Stimulated activated CD8-positive, alpha-beta memory T cell treated with anti-CD3 and anti-CD28 coated beads, Interleukin-15, amount 100 ng/mL, for 24 hours (primary cell): Measurements from ENCODE around the gene TSPAN7.

Experiments used
- DNase-seq: peaks from one replicate; pipeline ENCODE4 v3.0.0-alpha.2; 2020; ENCODE audit warnings: low read depth

The TSPAN7 gene

DNA sequence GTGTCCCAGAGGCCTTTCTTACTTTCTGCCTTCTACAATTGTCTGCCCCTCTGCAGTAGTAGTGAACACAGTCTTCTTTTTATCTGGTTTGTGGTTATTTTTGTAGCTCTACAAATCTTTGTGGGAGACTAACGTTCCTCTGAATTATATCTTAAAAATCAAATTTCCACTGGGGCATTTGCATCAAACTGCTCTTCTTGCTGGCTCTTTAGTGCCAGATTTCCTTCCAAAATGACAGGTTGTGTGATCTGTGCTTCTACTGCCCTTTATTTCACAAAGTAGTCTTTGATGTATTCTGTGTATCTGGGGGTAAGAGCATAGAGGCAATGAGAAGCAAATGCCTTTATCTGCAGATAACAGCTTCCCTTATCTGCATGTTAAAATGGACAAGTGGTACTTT lies 34.5 kb downstream of the TSPAN7 start:
- DNase-seq, result no peak

DNA sequence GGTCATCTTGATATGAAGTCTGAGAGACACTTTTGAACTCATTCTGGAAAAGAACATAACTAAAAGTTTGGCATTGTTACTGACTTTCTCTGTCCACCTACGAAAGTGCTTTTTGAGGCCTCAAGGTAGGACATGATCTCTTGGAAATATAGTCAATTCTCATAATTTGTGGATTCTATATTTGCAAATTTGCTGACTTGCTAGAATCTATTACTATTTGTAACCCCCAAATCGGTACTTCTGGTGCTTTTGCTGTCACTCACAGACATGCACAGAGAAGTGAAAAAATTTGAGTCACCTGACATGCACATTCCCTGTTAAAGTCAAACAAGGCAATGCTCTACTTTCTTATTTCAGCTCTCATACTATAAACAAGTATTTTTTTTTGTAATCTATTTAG lies 35.6 kb downstream of the TSPAN7 start:
- DNase-seq, result no peak

DNA sequence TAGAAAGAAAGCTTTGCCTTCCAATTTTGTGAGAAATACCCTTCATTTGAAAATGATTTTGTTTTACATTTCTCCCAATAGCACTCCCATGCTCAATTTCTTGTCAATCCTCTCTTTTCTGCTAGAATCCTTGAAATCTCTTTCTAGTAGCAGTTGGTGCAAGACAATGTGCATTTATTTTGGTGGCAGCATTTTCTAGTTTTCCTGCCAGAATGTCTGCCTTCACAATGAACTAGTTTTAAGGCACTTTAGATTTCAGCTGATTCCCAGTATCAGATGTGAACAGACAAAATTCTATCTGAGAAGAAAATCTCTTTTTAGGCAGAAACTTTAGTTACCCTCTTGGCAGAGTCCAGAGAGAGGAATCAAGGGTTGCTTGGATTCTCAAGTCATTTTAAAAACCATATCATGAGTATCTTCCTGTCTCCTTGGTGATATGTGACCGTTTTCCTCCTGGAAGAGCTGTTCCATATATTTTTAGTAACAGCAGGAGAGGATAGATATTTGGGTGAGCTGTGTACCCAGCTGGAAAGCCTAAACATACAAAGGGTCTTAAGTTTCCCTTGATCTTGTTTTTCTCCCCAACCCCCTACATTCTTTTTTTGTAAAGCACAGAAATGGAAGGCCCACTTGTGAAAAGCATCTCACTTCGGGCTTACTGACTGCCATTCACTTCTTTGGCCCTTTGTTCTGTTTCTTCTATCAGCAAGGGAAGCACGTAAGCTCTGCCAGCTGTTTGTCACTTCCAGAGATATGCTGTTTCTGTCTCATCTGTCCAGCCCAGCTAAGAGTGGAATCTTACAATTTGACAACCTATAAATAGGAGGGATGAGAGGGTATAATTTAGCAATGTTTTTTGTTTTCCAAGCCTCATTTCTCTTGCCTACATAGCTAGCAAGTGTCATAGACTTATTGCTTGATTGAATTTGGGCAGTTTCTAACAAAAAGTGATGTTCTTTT lies 38.7 kb downstream of the TSPAN7 start:
- DNase-seq, result no peak

DNA sequence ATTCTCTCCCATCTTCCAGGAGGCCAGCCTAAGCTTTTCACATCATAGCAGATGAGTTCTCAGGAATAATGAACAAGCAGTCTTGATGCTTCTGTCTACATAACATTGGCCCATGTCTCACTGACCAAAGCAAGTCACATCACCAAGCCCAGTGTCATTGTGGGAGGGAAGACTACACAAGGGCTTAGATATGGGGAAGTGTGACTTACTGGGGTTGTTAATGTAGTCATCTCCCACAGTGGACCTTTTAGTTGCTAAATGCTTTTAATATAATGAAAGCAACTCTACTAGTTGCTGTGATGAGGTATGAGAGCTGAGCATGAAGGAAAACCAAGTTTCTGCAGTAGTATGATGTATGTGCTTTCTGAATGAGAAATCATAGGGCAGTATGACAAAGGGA lies 40.5 kb downstream of the TSPAN7 start:
- no peak for DNase-seq

DNA sequence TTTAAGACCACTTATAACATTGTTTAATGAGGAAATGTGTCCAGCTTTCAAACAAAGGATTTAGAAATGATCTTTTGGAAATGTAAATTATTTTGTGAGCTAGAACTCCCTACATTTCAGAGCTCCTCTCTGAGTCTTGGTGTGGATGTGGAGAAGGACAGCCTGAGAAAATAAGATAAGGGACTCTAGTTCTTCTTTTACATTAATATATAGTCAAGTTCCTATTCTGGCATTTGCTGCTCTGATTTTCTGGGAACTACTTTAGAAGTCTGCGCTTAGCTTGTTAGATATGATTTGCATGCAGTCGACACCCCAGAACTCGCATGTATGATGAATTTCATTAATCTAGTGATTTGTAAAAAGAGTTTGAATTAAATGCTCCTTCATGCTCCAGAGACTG lies 45.5 kb downstream of the TSPAN7 start:
- DNase-seq, result no peak

DNA sequence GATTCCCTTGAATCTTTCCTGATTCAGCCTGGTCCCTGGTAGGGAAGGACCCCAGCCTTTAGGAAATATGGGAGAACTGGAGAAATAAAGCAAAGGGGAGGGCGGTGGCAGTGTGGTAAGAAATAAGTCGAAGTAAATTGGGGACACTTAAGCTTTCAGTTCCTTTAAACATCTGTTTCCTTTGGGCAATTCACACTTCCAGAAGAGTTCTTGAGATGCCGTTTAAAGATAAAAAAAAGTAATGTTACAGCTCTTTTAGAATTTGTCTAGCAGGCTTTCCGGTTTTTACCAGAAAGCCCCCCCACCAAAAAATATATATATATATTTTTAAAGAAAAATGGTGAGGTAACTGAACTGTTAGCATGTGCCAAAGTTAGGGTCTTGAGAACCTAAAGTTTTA lies 46.6 kb downstream of the TSPAN7 start:
- DNase-seq, result no peak

DNA sequence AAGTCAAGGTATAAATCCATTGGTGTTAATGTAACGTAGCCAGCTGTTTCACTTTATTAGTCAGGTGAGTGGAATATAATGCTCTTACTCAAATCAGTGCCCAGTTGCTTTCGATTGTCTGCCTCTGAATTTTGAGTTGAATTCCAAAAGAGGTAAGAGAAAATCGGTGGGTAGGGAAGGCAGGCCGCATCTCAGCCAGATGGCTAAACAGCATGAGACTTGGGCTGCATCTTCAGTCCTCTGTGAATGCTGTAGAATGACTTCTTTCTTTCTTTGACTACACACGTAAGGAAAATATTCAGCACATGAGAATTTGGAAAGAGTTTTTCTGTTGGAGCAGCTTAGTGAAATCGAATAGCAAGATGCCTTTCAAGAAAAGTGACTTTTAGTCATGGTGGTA lies 49.5 kb downstream of the TSPAN7 start:
- no peak for DNase-seq

DNA sequence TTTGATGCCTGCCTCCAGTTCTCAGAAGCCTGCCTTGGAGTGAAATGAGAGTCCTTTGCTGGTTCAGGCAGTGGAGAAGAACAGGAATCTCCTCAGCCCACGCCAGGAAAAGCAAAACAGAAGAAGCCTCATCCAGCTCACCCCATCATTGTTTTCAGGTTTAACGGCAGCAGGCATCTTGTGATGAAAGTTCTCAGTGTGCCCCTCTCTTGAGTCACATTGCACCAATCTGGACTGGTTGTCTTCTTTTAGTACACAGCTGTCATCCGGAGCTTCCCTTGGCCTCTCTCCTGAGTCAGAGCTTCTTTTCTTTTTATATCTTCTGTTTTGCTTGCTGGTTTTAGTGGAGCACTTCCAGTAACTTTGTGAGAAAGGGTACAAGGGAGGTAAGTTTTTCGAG lies 50.9 kb downstream of the TSPAN7 start:
- DNase-seq, result no peak

DNA sequence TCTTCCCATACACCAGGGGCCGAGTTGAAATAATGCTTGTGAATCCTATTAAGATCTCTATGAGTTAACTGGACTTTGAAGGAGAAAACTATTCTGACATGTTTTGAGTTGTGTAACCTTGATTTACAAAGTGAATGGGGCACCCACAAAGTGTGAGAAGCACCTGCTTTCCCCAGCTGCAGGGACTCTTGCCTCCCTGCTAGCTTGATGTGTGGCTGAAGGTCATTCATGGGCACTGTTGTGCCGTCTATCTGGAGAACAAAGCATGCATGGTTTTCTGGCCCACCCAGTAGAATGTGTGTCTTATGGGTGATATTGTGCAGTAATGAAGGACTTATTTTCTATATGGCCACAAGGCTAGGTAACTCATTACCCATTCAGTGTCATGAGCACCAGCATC lies 53.1 kb downstream of the TSPAN7 start:
- no peak for DNase-seq

DNA sequence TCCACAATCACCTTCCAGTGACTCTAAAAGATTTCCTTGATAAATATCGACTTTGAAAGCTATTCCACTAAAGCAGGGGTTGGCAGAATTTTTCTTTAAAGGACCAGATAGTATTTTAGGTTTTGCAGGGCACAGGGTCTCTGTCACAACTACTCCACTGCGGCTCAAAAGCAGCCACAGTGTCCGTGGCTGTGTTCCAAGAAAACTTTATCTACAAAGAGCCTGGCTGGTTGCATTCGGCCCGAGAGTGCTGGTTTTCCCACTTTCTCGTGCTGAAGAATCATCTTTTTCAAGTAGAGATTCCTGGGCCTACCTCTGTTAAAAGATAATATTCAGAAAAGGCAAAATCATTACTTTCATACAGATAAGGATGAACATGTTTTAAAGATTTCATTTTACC lies 55.6 kb downstream of the TSPAN7 start:
- DNase-seq, result no peak

DNA sequence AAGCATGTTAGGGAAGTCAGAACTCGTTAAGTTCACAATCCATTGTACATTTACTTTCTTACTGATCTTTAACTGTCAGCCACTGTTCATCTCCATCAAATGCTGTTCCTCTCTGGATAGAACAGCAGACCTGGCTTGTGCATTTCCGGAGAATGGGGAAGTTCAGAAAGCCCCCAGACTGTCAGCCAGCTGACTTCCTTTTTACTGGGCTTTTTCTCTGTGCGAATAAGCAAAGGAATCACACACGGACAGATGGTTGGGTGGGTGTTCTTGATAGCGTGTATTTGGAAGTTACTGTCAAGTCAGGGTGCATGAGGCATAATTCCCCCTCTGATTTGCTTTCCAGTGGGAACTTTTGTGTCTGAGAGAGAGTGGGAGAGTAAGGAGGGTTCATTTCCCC lies 56.8 kb downstream of the TSPAN7 start:
- no peak for DNase-seq

DNA sequence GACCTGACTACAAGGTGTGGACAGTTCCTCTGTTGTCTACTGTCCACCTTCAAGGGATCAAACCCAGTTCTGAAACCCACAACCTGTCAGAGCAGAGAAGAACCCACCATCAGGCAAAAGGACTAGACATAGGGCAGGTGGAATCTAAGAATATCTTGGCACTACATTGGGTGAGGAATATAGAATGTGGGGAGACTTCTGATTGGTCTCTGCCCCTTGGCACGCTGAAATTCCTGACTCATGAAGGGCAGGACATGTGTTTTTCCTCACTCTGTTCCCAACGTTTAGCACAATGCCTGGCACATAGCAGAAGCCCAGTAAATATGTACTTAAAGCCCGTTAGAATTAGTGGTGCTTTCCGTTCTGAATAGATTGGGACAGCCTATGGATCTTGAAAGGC lies 59.3 kb downstream of the TSPAN7 start:
- DNase-seq, result no peak

DNA sequence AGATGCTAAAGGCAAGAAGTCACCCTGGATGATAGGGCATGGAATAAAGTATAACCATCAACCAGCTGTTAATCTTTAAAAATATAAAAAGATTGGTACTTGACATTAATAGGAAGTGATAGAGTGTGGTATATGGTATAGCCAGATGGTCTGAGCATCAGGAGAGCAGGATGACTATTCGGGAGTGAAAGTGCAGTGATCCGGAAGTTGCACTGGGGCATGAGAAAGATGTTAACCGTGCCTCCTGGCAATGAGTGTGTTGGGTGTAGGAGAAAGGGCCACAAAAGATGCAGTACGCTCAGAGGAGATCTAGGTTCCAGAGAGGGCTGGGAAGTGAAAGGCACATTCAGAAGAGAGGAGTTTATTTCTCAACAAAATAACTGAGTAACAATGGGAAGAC lies 65.0 kb downstream of the TSPAN7 start:
- DNase-seq, result no peak

DNA sequence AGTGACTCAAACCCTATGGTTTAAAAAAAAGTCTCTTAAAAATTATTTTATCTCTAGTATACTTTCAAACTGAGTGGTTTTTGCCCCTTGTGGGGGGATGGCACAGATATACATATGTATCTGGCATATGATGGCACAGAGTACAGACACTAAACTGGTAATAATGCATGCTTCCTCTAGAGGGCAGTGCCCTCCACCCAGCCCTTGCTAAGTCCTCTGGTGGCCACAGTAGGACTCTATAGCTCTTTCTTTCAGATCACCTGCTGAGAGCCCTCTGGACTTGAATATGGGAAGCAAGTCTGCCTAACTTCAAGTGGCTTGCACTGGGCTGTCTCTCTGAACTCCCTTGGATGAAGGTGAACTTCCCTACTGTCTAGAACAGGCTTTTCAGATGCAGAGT lies 66.3 kb downstream of the TSPAN7 start:
- no peak for DNase-seq

DNA sequence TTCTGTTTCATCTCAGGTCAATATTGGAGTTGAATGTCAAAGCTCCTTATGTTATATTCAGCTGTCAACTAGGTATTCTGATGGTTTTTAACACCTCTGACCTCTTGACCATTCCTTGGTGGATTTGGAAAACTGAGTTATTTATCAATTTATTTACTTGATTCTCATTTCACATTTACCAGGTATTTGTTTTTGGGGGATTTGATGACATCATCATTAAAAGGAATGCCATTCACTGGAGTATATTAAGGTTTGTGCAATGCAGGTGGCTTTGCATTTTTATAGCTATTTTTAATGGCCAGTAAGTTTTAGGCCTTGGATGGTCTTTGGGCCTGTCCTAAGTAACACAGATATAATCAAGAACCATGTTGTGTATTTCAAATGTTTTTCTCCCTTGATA lies 67.2 kb downstream of the TSPAN7 start:
- no peak for DNase-seq

DNA sequence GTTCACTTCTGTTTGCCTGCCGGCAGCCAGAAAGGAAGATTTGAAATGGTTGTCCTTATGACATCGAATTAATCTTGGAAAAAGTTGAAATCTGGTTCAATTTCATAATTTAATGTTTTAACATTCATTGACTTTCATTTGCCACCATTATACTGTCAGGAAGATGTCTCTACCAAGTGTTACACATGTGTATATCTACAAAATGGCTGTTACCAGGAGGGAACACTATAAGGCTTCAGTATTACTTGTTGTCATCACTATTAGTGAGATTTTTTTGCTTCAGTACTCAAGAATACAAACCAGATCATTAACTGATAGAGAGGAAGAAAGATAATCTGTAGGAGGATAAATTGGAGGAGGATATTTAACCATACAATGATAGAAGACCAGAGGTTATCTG lies 71.2 kb downstream of the TSPAN7 start:
- DNase-seq, result no peak

DNA sequence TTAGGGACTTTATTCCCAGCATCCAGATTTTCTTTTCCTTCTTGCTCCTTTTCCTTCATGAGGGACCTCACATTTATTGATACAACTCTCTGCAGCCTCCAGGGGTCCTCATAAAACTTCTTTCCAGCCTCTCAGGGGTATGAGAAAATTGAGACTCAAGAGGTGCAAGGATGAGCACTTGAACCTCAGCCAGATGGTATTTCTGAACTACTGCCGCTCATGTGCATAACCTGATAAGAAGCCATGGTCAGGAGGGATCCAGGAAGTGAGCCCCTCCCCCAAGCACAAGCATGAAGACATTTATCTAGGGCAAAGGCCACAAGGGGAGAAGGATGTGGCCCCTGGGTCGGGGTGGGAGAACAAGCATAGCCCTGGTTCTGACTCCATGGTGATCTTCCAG lies 73.3 kb downstream of the TSPAN7 start:
- no peak for DNase-seq

DNA sequence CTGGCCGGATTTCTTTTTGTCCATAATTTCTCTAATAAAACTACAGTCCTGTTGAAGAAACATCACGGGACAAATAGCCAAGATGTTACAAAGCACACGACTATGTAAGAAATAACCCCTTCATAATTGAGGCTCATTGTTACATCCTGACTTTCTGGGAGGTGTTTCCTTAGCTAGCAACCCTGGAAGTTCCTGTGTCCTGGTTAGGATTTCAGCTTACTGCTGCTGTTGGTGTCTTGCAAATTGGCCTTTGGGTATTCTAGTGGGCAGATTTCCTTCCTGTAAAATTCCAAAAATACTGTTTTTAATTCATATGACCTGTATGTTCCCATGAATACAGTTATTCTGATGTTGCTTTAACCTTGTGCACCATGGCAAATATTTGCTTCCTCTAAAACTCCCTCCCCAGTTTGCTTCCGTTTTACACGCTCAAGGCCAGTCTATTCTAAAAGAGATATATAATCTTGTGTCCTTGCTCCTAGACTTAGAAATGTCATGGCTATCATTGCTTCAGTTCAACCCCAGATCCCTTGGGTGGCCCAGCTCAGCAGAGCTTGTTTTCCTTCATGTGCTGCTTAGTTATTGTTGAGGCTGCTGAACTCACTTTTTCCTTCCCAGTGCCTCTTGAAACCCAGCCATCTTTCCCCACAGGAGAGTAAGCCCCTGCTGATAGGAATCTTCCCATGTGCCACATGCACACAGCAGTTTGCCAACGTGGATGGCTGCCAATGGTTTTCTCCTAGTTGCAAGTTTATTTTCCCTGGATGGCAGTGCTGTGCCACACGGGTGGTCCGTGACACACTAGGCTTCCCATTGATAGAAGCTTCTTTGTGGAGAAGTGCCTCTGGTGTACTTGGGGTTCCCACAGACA lies 75.8 kb downstream of the TSPAN7 start:
- no peak for DNase-seq

DNA sequence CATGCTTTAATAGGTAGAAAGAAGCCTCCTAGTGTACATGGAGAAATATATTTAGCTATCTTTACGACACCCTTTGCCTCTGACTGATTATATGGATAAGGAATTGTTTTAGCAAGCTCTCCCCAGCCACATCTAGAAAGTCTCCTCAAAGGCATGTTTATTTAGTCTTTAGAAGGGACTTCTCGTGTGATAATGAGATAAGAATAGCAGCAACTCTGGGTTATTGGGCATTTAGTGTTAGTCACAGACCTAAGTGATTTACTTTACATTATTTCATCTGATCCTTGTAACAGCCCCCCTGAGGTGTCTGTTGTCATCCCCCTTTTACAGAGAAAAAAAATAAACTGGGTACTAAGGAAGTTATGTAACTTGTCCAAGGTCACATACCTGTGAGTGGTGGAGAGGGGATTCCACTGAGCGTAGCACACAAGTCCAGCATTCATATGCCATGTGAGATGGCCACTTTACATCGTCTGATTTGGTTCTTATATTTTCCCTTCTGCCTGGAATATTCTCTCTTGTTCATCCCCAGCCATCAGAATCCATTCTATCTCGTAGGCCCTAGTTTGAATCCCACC lies 77.7 kb downstream of the TSPAN7 start:
- DNase-seq, result no peak

DNA sequence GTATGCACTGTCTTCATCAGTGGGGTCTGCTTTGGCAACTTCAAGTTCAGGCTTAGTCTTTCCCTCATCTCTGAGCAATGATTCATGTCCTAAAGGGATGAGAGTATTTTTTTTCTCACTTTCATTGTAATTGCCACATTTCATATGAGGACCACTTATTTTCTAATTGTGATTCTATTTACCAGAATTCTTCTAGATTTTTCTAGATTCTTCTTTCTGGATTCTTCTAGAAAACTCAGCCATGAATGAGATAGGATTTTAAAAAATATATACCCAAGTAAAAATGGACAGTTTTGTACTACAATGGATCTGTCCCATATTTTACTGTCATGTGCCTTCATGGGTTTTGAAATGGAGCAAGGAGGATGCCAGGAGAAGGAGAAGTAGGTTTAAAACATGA lies 78.4 kb downstream of the TSPAN7 start:
- DNase-seq, result no peak

DNA sequence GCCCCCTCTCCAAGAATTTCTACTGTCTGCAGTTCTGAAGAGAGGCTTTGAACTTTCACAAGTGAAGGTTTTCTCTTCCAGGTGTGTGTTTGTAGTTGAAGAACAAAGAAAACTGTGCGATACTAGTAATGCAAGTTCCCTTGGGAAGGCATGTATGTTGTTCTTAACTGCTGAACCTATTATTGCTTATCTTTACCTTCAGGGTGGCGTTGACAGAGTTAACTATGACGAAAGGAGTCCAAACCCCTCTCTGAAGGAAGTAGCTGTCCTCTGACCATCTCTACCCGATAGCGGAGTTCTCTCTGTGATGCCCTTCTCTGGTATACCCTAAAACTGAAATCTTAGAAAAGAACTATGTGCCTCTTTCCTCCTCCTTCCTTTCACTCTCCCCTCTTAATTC lies 79.9 kb downstream of the TSPAN7 start:
- DNase-seq, result no peak

DNA sequence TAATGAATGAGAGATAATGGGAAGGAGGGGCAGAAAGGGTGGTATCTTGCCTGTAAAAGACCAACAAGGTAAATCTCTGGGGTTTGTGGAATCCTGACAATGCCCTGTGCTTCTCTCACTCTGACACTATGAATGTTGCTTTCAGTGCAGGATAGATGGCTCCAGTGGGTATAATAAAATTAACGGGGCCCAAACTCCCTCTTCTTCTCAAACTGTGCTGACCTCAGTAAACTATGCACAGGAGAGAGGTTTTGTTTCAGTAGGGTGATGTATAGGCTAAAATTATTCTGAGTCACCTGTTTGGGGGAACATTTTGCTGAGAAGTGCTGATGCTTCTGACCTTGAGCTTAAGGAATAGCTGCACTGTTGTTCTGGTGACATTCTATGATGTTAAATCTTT lies 82.6 kb downstream of the TSPAN7 start:
- no peak for DNase-seq

DNA sequence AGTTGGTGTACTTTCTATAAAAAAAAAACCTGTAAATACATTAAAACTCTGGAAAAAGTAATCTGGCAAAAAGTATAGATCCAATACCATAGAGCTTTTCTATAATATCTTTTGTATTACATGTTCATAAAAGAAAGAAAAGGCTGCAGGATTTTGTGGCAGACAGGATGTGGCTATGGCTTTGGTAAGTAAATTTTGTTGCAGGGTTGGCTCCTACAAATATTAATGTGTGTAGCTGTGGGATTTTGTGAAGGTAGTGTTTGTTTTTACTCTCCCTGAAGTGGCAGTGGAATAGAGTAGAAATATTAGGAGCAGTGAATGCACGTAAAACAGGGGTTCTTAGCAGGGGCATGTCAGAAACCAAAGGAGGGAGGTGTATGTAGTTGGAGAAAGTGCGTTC lies 84.8 kb downstream of the TSPAN7 start:
- DNase-seq, result no peak
